Rectal smooth muscle tissue (tissue), 1 donor: ENCODE data around the gene RIC8A.

Source experiments
- H3K27ac ChIP-seq: one replicate; pipeline ENCODE4 v1.7.0; 2013; ENCODE audit warnings: low read depth, low read length, inconsistent platforms
- H3K27me3 ChIP-seq: one replicate; pipeline ENCODE4 v1.7.0; 2013; ENCODE audit warnings: low read length; ENCODE audit not compliant: control insufficient read depth, insufficient read depth
- H3K36me3 ChIP-seq: one replicate; pipeline ENCODE4 v1.7.0; 2013; ENCODE audit warnings: low read length; ENCODE audit not compliant: control insufficient read depth, insufficient read depth
- H3K4me1 ChIP-seq: one replicate; pipeline ENCODE4 v1.7.0; 2013; ENCODE audit warnings: low read length; ENCODE audit not compliant: control insufficient read depth, insufficient read depth
- H3K4me3 ChIP-seq: one replicate; pipeline ENCODE4 v1.7.0; 2013; ENCODE audit warnings: low read length
- H3K9ac ChIP-seq: one replicate; pipeline ENCODE4 v1.7.0; 2013; ENCODE audit warnings: low read length

Gene RIC8A

DNA sequence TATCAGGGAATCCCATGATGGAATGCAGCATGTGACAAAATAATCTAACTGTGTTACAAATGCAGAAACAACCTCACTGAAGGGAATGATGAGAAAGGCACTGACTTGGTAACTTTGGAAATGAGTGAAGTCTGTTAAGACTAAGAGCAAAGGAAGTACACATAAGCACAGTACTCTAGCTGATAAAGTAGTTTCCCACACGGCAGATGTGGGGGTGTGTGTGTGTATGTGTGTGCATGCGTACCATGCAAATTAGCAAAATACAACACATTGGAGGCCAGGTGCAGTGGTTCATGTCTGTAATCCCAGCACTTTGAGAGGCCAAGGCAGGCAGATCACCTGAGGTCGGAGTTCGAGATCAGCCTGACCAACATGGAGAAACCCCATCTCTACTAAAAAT, 54.1 kb downstream of the RIC8A start:
- H3K36me3 ChIP-seq, result no peaks in the 10 kb centered on the region
- H3K27me3 ChIP-seq, result no peaks in the 10 kb centered on the region
- H3K4me1 ChIP-seq, result no peaks in the 10 kb centered on the region
- no peak overlapping the region for H3K9ac ChIP-seq
- H3K27ac ChIP-seq, result no peak overlapping the region
- no peak overlapping the region for H3K4me3 ChIP-seq
